ENCODE results near the gene FUT2.
A peak's percentile ranks its signal among the peaks of the same experiment; 100 is the strongest.

GRCh38 chr19:48646001-48646721 lies 49.6 kb upstream of the FUT2 start, which contains the start of gene CA11:
- TF ChIP-seq CTCF (conservative IDR thresholded peaks at IDR 0.05; ENCODE audit: low read length): peak; percentile 74
- no peak for TF ChIP-seq EZH2phosphoT487 (IDR thresholded peaks at IDR 0.05; ENCODE audit: borderline replicate concordance)

All from Loucy (cell line).